Activated T-helper 1 cell treated with Interleukin-2 at 50 U/mL for 16 hours (primary cell): ENCODE results near the gene SFT2D2.
"Not testable (repeated sequence)": the region's sequence is repeated elsewhere in the genome, so short reads cannot be mapped to it uniquely, and the experiment has no call there.

Experiments
- DNase-seq: peaks from one replicate; pipeline ENCODE4 v3.0.0-alpha.2; 2020; ENCODE audit warnings: low read depth

The SFT2D2 gene

DNA sequence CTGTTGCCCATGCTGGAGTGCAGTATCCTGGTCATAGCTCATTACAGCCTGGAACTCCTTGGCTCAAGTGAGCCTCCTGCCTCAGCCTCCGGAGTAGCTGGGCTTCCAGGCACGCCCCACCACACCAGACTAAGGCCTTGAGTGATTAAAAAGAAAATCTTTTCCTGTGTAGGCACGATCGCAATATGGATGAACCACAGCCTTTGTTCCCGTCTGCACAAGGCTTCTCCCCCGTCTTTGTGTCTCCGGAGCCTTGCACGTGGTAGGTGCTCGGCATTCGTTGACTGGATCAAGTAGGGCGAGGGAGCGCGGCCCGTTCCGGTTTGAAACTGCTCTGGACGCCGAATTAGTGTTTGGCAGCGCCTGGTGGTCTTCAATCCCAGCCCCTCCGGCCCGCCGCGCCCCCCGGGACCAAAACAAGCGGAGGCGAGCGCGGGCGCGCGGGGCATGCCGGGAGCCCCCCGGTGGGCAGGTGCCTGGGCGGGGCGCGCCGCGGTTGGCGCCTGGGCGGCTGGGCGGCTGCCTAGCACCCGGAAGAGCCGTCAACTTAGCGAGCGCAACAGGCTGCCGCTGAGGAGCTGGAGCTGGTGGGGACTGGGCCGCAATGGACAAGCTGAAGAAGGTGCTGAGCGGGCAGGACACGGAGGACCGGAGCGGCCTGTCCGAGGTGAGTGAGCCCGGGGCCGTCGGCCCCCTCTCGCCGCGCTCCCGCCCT, at the start of gene SFT2D2:
SFT2D2 (plus strand) TSS at position 529 of the 715 bp plus-strand sequence; CDS start at position 605, 76 bp downstream.
- DNase-seq, result peak; percentile 72

DNA sequence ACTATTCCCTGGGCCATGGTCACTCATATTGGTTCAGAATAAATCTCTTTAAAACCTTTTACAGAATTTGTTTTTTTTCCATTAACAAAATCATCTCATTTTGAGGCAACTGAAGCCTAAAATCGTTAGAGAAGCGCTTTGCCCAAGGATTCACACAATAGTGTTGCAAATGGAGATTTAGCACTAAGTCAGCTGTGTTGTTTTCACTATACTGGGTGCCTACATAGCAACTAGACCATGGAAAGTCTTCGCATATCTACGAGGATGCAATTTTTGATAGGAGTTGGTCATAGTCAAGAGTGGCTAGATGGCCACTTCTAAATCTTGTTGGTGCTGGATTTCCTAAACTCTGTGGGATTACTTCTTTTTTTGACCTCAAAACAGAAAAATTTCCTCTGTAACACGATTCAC, 47.6 kb upstream of the SFT2D2 start:
- DNase-seq, result no peak

DNA sequence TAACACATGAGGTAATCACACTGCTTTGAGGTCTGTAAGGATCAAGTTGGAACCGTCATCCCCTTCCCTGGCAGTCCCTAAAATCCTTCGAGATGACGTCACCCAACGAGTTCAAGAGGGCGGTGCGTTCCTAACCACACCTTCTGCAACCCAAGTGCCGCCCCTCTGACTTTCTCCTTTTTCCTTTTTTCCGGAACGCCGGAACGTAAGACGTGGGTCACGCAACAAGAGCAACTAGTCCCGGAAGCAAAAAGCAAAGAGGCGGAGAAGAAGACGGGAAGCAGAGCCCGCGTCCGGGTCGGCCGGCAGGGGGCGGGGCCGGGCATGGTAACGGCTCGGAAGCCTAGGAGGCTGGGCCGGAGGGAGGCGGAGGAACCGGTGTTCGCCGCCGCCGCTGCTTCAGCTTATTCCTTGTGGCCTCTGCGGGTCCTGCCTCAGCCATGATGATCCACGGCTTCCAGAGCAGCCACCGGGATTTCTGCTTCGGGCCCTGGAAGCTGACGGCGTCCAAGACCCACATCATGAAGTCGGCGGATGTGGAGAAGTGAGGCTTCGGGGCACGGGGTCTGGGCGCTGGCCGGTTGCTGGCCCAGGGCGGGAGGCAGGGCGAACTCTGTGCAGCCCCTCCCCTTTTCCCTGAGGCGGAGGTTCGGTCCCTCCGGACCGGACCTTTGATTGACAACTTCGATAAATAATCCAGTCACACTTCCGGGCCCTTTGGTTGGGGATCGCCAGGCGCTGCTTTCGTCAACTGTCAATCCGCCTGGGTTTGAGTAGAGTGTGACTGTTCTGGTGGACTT, 47.0 kb upstream of the SFT2D2 start, which contains the start of gene TIPRL:
TIPRL (plus strand) TSS at position 325 of the 800 bp plus-strand sequence; CDS start at position 441, 116 bp downstream.
- DNase-seq, result peak; percentile 89

DNA sequence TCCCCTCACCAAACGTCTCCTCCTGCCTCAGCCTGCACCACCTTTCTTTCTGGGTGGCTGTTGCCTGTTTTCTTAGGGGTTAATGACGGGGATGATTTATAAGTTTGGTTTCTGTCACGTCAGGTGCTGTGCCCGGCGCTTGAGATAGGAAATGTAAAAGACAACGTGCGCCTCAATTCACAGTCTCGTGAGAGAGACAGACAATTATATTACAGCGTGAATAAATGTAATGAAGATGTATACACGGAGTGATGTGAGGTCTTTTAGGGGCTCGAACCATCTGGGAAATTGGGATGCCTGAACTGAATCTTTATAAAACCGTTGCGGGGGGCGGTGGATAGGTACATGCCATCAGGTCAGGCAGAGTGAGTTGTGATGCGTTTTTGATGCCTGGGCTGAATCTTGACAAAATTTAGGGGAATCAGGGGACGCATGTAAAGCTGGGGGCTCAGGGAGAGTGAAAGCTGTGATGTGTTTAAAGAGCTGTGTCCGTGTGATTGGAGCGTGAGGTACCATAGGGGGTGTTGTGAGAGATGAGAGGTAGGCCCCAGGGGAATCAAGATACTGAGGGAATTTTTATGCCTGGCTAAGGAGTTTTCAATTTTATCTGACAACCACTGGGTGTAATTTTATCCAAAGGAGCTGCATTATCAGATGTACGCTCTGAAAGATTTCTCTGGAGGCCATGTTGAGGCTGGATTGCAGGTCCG, 46.2 kb upstream of the SFT2D2 start:
- no peak for DNase-seq

DNA sequence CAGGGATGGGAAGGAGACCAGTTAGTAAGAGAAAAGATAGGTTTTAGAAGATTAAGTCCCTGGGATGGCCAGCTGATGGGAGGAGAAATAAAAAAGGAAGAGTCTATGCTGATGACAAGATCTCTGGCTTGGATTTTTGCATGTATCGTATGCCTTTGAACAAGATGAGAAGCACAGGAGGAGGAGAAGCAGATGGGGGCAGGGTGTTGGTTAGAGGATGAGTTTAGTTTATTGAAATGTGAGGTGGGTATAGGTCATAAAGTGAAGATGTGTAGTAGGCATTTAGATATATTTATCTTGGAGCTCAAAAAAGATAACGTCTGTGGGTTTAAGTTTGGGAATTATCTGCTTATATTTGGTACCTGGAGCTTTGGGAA, 45.7 kb upstream of the SFT2D2 start:
- DNase-seq, result no peak

DNA sequence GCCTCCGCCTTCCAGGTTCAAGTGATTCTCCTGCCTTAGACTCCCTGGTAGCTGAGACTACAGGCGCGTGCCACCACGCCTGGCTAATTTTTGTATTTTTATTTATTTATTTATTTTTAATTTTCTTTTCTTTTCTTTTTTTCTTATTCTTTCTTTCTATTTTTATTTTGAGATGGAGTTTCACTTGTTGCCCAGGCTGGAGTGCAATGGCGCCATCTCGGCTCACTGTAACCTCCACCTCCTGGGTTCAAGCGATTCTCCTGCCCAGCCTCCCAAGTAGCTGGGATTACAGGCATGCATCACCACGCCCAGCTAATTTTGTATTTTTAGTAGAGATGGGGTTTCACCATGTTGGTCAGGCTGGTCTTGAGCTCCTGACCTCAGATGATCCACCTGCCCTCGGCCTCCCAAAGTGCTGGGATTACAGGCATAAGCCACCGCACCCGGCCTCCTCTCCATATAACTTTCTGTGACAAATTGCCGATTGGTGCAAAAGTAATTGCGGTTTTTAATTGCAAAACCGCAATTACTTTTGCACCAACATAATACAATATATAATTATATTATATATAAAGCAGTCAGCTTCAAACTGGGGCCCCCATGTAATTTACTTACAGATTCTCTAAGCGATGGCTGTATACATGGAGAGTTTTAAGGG, 44.6 kb upstream of the SFT2D2 start:
- DNase-seq, result not testable (repeated sequence)

DNA sequence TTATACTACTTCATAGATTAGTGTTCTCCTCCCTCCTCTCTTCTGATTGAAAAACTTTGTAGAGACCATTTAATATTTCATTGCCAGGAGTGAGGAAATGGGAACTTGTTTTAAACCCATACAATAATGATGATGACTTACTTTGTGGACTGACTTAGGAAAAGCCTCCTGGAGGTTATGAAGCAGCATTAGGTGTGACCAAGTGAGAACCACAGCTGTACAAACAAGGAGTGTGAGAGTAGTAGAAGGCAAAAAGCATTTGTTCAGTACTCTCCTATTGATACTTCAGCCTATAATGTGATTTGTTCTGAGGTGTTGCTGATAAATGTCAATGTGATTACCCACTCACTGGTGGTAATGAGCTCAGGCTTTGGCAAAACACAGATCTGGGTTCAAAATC, 38.6 kb upstream of the SFT2D2 start:
- DNase-seq, result no peak

DNA sequence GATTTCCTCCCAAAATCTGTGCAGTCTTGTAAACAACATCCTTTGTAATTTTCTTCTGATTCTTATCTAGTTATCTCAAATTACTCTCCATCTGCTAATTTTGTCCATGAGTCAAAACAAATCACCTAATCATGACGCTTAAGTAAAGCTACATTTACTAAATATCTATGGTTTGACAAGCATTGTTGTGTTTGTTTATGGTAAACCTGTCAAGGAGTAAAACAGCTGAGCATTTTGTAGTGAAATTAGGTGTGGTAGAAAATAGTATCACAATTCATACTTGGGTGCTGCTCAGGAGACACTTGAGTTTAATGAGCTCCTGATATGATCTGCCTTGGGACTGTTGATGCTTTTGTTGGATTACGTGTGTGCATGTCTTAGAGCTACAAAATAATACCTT, 35.4 kb upstream of the SFT2D2 start:
- no peak for DNase-seq

DNA sequence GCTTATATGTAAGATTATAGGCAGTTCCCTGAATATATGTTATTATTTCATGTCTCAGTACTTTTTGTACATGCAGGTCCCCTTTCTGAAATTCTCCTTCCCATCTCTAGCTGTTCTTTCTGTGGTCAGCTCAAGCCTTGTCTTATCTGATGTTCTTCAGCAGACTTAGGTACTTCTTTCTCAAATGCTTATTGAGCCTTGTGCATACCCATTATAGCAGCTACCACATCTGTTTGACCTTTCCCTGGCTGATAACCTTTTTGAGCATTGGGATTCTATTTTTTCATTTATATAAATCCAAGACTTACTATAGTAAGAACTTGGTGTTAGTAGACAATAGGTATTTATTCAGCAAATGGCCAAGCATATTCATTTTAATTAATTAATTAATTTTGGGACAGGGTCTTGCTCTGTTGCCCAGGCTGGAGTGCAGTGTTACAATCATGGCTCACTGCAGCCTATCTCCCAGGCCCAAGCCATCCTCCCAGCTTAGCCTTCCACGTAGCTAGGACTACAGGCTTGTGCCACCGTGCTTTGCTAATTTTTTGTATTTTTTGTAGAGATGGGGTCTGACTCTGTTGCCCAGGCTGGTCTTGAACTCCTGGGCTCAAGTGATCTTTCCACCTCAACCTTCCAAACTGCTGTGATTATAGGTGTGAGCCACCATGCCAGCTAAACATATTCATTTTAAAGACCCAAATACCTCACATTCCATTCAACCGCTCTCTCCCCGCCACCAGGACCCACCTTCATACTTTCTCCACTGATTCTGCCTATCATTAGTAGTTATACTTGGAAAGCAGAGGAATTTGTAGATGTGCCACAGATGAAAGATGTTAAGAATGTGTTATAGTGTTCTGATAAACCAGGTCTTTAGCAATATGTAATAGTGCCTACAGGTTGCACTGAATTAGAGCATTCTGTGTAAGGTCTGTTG, 30.3 kb upstream of the SFT2D2 start:
- DNase-seq, result no peak

DNA sequence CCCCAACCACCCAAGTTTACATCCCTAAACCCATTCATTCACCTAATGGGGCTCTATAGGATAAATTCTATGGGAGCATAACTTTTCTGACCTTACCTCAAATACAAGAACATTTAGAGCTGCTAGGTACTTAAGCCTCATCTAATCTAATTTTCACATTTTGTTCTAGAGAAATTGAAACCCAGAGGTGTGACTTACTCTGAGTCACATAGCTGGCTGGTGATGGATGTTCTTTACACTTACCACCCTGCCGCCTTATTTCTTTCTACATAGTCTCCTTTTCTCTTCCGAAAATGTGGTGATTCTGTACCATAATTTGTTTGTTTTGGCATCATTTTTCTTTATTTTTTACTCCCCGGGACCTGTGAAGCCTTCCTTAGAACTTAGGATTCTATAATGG, 26.7 kb upstream of the SFT2D2 start:
- DNase-seq, result no peak

DNA sequence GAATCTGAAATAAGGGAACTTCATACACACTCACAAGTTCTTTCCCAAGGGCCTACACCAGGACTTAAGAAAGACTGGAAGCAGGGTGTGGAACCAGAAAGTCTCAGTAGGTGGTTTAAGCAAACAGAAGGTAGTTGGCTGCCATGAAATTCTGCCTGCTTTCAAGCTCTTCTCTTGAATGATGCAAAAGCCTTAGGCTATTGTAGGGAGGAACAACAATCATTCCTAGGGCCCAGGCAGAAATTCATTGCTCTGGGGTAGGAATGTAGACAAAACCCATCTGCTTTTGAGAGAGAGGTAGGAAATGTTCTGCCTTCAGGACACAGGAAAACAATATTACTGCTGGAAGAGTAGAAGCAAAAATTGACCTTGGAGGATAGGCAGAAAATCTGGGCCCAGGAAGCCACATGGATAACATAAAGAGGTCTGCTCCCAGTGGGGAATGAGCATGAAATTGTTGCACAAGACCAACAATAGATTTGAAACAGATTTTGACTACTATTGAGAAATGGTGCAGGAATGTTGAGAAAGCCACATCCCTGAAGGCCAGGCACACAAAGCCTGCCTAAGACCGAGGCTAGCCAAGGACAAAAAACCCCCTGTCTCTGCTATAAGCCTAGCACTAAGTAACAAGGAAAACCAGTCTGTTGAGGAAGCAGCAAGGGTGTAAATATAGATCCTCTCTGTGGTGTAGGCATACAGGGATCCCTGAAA, 22.7 kb upstream of the SFT2D2 start:
- DNase-seq, result no peak

DNA sequence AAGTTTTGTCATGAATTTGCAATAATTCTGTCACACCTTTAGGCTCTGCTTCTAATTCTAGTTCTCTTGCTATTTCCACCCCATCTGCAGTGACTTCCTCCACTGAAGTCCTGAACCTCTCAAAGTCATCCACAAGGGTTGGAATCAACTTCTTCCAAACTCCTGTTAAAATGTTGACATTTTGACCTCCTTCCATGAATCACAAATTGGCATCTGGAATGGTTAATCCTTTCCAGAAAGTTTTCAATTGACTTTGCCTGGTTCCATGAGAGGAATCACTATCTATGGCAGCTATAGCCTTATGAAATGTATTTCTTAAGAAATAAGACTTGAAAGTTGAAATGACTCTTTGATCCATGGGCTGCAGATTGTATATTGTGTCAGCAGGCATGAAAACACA, 19.7 kb upstream of the SFT2D2 start:
- DNase-seq, result no peak

DNA sequence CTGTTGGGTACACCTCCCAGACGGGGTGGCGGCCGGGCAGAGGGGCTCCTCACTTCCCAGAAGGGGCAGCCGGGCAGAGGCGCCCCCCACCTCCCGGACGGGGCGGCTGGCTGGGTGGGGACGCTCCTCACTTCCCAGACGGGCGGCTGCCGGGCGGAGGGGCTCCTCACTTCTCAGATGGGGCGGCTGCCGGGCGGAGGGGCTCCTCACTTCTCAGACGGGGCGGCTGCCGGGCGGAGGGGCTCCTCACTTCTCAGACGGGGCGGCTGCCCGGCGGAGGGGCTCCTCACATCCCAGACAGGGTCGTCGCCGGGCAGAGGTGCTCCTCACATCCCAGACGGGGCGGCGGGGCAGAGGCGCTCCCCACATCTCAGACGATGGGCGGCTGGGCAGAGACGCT, 18.1 kb upstream of the SFT2D2 start:
- not testable (repeated sequence) for DNase-seq

DNA sequence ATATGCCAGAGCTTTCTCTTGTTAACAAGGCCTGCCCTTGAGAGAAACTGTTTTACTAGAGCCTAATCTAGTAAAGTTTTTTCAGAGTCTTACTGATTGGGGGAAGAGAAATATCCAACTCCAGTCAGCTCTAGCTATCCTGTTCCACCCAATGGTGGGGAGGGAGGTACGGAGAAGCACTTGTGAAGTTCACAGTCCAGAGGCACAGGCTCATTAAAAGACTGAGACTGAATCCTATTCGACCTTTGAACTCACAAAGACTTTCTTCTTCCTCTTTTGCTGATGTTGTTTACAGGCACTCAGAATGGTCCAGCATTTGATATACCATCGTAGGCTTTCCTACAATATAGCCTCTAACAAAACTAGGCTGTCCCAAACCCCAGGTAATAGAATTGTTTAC, 15.5 kb upstream of the SFT2D2 start:
- DNase-seq, result no peak

DNA sequence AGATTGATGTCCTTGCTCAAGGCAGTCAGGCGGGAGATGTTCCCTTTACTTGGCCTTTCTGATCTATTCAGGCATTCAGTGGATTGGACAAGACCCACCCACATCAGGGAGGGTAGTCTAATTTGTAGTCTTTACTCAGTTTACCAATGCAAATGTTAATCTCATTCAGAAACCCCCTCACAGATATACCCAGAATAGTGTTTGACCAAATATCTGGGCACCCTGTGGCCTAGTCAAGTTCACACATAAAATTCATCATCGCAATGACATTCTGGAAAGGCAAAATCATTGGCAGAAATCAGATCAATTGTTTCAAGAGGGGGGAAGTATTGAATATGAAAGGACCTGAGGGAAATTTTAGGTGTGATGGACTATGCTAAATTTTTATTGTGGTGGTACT, 12.5 kb upstream of the SFT2D2 start:
- DNase-seq, result no peak

DNA sequence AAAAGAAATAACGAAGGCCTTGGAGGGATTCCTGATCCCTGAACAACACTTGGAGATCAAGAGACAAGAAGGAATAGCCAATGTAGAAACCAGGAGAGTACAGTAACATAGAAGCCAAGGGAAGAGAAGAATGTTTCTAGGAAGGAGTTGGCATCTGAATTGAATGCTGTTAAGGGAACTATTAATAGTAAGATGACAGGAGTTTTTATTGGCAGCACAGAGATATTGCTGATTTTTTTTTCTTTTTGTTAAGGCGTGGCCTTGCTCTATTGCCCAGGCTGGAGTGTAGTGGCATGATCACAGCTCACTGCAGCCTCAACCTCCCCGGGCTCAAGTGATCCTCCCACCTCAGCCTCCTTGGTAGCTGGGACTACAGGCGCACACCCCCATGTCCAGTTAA, 9.6 kb upstream of the SFT2D2 start:
- DNase-seq, result no peak

DNA sequence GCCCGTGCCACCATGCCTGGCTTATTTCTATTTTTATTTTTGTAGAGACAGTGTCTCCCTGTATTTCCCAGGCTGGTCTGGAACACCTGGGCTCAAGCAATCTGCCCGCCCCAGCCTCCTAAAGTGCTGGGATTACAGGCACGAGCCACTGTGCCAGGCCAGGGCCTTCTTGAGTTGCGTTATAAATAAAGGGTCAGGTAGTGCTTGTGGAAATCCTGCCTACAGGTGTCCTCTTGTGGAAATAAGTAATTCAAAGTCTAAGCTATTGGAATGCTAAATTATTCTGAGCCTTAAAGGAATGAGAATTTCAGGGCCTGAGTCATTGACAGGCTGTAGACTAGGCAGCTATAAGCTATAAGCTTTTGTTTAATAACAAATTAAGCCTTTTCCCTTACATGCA, 8.1 kb upstream of the SFT2D2 start:
- no peak for DNase-seq

DNA sequence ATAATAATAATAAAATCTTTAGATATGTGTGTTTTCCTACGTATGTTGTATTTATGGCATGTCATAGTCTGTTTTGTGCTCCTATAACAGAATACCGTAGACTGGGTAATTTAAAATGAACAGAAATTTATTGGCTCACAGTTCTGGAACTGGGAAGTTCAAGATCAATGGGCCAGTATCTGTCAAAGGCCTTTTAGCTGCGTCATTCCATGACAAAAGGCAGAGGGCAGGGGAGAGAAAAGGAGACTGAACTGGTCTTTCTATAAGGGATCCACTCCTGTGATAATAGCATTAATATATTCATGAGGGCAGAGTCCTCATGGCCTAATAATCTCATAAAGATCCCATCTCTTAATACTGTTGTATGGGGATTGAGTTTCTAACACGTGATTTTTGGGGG, 7.1 kb upstream of the SFT2D2 start:
- no peak for DNase-seq

DNA sequence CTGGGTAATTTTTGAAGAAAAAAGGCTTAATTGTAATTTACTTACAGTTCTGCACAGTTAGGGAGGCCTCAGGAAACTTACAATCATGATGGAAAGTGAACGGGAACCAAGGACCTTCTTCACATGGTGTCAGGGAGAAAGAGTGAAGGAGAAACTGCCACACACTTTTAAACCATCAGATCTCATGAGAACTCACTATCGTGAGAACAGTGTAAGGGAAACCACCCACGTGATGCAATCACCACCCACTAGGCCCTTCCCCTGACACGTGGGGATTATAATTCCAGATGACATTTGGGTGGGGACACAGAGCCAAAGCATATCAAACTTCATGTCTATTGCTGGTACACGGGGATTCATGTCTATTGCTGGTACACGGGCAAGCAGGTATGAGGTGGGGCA, 5.3 kb upstream of the SFT2D2 start:
- no peak for DNase-seq

DNA sequence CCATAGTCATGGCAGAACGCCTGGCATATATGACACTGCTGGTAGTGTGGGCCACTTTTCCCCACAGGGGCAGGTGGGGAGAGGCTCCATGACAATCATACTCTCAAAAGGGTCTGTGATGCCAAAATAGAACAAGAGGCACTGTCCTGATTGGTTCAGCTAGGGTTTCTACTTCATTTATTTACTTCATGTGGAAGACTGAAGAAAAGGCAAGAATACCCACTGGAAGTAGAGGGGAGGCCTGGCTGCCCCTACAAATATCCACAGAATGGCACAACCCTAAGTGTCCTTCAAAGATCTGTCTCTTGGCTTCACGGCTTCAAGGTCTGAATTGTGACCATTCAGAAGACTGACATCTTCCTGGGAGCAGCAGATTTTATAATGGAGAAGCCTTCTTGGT, 4.5 kb upstream of the SFT2D2 start:
- no peak for DNase-seq

DNA sequence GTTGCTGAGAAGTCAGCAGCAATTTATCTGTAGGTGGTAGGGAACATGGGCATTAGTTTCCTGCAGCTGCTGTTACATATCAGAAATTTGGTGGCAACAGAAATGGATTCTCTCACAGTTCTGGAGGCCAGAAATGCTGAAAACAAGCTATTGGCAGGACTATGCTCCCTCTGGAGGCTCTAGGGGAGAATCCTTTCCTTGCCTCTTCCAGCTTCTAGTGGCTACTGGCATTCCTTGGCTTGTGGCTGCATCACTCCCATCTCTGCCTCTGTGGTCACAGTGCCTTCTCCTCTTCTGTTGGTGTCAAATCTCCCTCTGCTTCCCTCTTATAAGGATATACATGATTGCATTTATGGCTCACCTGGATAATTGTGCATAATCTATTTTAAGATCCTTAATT, 2.5 kb upstream of the SFT2D2 start:
- no peak for DNase-seq
